GM19324 (cell line): ENCODE results near the gene TMED8.
A peak's percentile ranks its signal among the peaks of the same experiment; 100 is the strongest.
"Not testable (repeated sequence)": the region's sequence is repeated elsewhere in the genome, so short reads cannot be mapped to it uniquely, and the experiment has no call there.

Experiments
- ATAC-seq: cut with Tn5 transposase; IDR thresholded peaks from one replicate; pipeline ENCODE4 v1.9.1; 2021; ENCODE audit warnings: mild to moderate bottlenecking, moderate library complexity; ENCODE audit not compliant: unreplicated experiment, low FRiP score

The TMED8 gene

DNA sequence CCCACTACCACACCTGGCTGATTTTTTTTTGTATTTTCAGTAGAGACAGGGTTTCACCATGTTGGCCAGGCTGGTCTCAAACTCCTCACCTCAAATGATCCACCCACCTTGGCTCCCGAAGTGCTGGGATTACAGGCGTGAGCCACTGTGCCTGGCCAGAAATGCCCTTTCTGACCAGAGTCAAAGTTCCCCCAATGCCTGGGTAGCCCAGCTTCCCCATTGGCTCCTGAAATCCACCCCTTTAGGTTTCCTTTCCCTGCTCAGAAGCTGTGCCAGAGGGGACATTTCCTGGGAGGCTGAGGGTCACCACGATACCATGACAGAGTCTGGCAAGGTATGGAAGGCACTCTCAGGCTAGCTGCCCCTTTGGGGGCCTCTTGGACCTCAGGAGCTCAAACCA is 52.6 kb downstream of the TMED8 start:
- ATAC-seq: no peak

GRCh38 chr14:77323571-77323970 is 53.3 kb downstream of the TMED8 start:
- ATAC-seq: no peak

GRCh38 chr14:77322951-77323350 is 53.9 kb downstream of the TMED8 start:
- no peak for ATAC-seq

DNA sequence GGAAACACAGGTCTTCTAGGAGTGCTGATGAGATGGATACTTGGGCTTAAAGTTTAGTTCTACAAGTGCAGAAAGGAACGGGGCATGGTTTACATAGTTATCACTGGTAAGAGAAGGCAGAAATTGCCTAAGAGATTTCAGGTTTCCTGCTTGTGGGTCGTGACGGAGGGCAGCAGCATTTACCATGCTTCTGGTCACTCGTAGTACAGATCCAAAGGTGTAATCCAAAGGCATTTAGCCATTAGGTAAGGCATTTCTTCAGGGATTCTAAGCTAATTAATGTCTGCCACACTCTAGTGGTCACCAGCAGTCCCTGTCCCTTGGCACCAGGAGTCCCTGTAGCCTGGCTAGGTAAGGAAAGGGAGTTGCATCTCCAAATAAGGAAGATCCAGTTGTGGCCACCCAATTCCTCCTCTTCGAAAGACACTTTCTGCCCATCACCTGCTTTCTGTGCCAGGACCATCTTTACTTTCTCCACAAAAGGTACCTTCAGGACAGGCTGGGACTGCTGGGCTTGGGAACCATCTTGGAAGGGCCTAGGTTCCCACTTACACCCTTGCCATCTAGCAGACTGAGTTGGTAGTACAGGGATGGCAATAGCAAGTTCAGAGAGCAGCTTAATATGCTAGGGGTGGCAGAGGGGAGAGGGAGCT is 54.5 kb downstream of the TMED8 start:
- no peak for ATAC-seq

DNA sequence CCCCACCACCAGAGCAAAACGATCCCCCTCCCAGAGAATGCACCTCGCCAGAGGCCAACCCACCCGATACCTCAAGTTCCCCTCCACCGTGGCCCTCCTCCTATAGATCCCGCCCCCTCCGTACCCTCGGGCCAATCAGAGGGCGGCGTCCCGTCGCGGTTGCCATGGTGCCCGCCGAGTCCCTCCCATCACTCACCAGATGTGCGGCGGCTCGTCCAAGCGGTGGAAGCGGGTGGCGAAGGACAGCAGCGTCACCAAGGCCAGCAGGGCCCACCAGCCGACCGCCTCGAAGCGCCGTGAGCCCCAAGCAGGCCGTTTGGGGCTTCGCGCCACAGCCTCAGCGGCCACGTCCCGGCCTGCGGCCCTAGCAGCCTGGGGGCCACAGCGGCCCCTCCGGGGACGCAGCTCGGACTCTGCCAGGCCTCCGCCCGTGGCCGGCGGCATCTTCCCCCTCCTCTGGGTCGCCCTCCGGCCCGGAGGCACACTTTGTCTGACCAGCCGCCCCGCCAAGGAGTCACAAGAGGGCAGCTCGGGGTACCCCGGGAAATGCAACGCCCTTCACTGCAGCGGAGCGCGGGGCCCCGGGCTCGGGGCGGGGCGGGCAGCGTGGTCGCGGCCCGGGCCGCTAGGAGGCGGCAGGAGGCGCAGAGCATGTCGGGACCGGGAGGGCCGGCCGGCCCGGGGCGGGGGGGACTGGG is 56.5 kb downstream of the TMED8 start, which contains the start of gene POMT2:
Gene POMT2 (minus strand): TSS at position 646 of the 698 bp plus-strand sequence. CDS start 202 bp downstream, at position 444.
- peak; percentile 64 for ATAC-seq

DNA sequence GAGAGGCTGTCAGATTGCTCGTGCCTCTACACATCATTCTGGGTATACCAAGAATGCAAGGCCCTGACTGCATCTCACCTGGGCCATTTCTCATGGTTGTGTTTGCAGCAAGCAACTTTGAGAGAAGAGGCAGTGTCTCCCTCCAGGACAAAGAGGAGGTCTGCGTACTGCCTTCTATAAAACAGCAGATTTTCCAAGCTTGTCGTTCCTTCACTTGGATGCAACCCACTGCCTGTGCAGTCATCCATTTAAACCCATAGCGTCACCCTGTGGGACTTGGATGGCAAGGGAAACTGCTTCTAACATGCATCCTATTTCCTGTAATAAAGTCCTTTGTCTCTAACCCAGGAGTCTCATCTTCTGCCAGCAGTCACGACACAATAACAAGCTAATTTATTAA is 57.5 kb downstream of the TMED8 start:
- ATAC-seq: no peak

DNA sequence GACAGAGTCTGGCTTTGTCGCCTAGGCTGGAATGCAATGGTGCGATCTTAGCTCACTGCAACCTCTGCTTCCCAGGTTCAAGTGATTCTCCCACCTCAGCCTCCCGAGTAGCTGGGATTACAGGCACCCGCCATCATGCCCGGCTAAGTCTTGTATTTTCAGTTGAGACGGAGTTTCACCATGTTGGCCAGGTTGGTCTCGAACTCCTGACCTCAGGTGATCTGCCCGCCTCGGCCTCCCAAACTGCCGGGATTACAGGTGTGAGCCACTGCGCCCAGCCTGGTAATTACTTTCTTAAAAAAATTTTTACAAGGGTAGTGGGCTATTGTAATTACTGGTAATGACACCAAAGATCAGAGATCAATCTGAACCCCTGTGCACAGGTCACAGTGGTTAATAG is 58.1 kb downstream of the TMED8 start:
- not testable (repeated sequence) for ATAC-seq

- ATAC-seq: no peak
Measured at GRCh38 chr14:77318006-77318553, 58.8 kb downstream of the TMED8 start.

DNA sequence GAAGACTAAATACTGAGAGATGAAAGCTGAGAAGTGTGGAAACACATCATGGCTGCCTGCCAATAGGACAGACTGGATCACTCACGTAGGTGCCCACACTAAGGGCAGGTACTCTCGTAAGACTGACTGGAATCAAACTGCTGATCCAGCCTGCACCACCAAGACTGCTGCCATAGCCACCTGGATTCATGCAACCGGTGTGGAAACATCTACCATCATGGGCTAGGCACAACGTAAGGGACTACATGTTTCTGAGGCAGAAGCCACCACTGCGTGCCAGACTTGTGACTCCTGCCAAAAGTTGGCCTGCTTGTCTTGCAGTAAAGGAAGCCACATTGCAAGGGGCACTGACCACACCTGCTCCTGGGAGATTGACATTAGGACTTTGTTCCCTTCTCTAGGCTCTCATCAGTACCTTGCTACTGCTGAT is 60.0 kb downstream of the TMED8 start:
- no peak for ATAC-seq

- no peak for ATAC-seq
Measured at GRCh38 chr14:77316195-77316505, 60.7 kb downstream of the TMED8 start.

- no peak for ATAC-seq
Measured at GRCh38 chr14:77314539-77315457, 62.1 kb downstream of the TMED8 start.

DNA sequence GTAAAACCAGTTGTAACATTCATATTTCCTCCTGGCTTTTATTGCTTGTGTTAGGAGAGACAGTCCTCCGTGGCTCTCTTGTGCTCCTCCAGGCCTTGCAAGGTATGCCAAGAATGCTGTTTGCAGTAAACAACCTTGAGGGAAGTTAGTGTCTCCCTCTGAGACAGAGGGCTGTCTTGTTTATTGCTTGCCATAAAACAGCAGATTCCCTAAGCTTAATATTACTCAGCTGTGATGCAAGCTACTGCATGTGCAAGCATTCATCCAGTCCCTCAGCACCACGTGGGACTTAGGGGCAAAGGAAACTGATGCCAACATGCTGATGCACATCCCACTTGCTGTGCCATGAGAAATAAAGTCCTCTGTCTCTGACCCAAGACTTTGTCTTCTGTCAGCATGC is 62.9 kb downstream of the TMED8 start:
- ATAC-seq: no peak

- ATAC-seq: no peak
Measured at GRCh38 chr14:77313371-77313770, 63.5 kb downstream of the TMED8 start.

DNA sequence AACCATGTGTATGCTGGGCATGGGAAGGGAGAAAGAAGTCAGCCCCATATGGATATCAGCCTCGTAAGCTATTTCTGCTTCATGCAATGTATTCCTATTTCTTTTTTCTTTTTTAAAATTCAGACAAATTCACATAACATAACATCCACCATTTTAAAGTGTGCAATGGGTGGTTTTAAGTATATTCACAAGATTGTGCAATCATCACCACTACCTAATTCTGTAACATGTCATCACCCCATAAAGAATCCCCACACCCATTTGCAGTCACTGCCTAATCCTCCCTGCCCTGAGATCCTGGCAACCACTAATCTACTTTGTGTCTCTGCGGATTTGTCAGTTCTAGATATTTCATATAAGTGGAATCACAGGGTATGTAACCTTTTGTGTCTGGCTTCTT is 65.7 kb downstream of the TMED8 start:
- no peak for ATAC-seq

DNA sequence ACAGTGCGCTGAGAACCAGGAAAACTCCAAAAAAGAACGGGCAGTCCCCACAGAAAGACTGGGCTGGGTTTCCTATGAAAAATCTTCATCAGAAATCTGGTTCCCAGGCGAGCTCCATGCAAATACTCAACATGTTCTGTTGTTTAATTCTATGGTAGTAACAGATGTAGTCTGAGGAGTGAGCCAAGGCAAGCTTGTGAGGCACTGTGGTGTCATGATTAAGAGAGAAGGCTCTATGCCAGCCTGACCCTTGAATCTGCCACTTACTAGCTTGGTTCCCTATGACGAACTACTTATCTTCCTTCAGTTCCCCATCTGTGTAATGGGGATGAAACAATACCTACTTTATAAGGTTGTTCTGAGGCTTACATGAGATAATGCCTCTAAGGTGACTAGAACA is 66.9 kb downstream of the TMED8 start:
- no peak for ATAC-seq

DNA sequence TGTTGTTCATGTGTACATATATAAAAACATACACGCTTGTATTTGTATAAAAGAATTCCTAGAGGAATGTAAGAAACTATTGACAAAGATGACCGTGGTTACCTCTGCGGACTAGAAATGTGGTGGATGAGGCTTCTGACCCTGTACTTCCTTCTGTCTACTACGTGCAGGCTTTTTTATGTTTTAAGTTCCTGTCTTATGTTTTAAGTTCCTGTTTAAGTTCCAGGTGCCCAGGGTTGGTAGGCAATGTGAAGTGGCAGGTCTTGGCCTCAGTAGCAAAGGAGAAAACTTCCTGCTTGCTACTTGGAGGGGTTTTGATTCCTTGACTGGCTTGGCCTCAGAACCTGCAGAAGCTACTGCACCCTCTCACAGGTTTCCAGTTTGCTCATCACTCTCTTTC is 67.8 kb downstream of the TMED8 start:
- ATAC-seq: no peak

- no peak for ATAC-seq
Measured at GRCh38 chr14:77306851-77307496, 69.9 kb downstream of the TMED8 start.

DNA sequence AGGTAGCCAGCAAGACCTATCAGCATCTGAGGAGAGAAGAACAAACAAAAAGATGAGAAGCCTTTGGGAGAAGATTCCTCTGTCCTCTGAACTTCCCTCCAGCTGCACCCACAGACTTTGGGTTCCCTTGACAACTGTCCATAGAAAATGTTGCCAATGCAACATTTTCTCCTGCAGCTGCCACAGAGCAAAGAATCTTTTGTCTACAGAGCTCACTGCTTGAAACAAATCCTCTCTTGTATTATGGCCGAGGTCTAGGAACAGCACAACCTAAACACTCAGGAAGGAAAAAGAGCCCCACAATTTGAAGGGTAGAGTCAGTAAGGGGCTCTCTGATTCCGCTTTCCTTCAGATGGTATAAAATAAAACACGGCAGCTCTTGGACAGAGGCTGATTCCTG is 70.5 kb downstream of the TMED8 start:
- ATAC-seq: no peak

GRCh38 chr14:77305696-77306095 is 71.2 kb downstream of the TMED8 start:
- no peak for ATAC-seq

DNA sequence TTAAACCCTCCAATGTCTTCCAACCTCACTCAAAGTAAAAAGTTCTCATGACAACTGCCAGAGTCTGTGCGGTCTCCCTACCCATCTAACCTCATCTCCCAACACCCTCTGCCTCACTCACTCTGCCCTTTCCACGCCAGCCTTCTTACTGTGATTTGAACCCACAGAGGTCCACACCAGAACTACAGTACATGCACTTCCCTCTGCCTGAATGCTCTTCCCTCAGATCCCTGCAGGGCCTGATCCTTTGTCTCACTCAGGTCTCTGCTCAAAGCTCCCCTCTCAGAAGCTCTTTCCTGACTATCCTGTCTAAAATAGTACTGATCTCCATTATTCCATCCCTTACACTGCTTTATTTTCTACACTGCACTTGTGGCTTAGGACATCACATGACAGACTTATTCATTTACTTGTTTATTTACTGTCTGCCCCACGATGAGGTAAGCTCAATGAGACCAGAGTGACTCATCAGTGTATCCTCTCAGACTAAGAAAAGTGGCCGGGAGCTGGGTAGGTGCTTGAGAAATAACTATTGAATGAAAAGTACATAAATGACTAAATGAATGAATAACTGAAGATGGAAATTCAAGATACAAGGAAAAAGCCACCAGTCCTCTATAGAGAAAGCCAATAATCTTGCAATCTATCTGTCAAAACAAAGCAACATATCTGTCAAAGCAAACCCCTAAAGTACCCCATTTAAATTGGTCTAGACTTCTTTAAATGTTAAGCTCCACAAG is 73.3 kb downstream of the TMED8 start:
- ATAC-seq: no peak
